Measurements from ENCODE around the gene AP3D1. TPM values are rescaled to one million over a fixed set of nuclear protein-coding genes. Genes with fewer than 3 reads are reported as not detected.

Gene AP3D1
- total RNA-seq, 2 experiments from 2014 or later = 41.8 to 41.9 TPM

- ATAC-seq (ENCODE audit: poor library complexity) (no peak), DNase-seq (no peak)
- H3K27ac Mint-ChIP-seq = no peak overlapping the region
- no peaks in the 10 kb centered on the region for H3K27me3 ChIP-seq (ENCODE audit: control insufficient read depth in 1 of 2, insufficient read depth in 2 of 2, low read length in 2 of 2)
- H3K9me3 ChIP-seq (ENCODE audit: control insufficient read depth in 1 of 2, insufficient read depth in 1 of 2, low read length in 2 of 2) = no peaks in the 10 kb centered on the region
- no peak overlapping the region for H3K4me3 Mint-ChIP-seq
- H3K27ac ChIP-seq (ENCODE audit: low read depth in 1 of 2, low read length in 2 of 2) = no peak overlapping the region
- no peaks in the 10 kb centered on the region for H3K9me3 Mint-ChIP-seq
- no peak for TF ChIP-seq CTCF (IDR thresholded peaks at IDR 0.05)
- peaks cover 92% of the 10 kb centered on the region for H3K36me3 ChIP-seq (ENCODE audit: insufficient read depth, low read length)
- intact Hi-C loops (cut with DNase I, micrococcal nuclease) = no loop called here
- no peaks in the 10 kb centered on the region for H3K27me3 Mint-ChIP-seq
- ChIA-PET POLR2A (no interaction called here), CTCF (no interaction called here)
- peaks cover 7% of the 10 kb centered on the region for H3K4me1 ChIP-seq (ENCODE audit: insufficient read depth, low read length)
- peaks cover 63% of the 10 kb centered on the region for H3K36me3 Mint-ChIP-seq (ENCODE audit: low read depth)
- no peaks in the 10 kb centered on the region for H3K4me1 Mint-ChIP-seq (ENCODE audit: low read depth)
- H3K4me3 ChIP-seq (ENCODE audit: low read length) = no peak overlapping the region
Observed at GRCh38 chr19:2117215-2117960, 34.0 kb downstream of the AP3D1 start.

GRCh38 chr19:2116507-2116906, 34.9 kb downstream of the AP3D1 start:
- peaks cover 66% of the 10 kb centered on the region for H3K36me3 Mint-ChIP-seq (ENCODE audit: low read depth)
- DNase-seq (no peak), ATAC-seq (ENCODE audit: poor library complexity) (no peak)
- H3K4me1 ChIP-seq (ENCODE audit: insufficient read depth, low read length) = peaks cover 11% of the 10 kb centered on the region
- H3K9me3 Mint-ChIP-seq = no peaks in the 10 kb centered on the region
- H3K27me3 Mint-ChIP-seq = no peaks in the 10 kb centered on the region
- CTCF ChIA-PET = no interaction called here
- intact Hi-C loops (cut with DNase I, micrococcal nuclease) = no loop called here
- no peak overlapping the region for H3K4me3 Mint-ChIP-seq
- POLR2A ChIA-PET = no interaction called here
- no peak overlapping the region for H3K27ac Mint-ChIP-seq
- no peak overlapping the region for H3K27ac ChIP-seq (ENCODE audit: low read depth in 1 of 2, low read length in 2 of 2)
- no peak overlapping the region for H3K4me3 ChIP-seq (ENCODE audit: low read length)
- H3K4me1 Mint-ChIP-seq (ENCODE audit: low read depth) = no peaks in the 10 kb centered on the region
- no peaks in the 10 kb centered on the region for H3K27me3 ChIP-seq (ENCODE audit: control insufficient read depth in 1 of 2, insufficient read depth in 2 of 2, low read length in 2 of 2)
- H3K9me3 ChIP-seq (ENCODE audit: control insufficient read depth in 1 of 2, insufficient read depth in 1 of 2, low read length in 2 of 2) = no peaks in the 10 kb centered on the region
- no peak for TF ChIP-seq CTCF (IDR thresholded peaks at IDR 0.05)
- H3K36me3 ChIP-seq (ENCODE audit: insufficient read depth, low read length) = peaks cover 92% of the 10 kb centered on the region

- ChIA-PET POLR2A (no interaction called here), CTCF (no interaction called here)
- TF ChIP-seq CTCF (IDR thresholded peaks at IDR 0.05) = no peak
- intact Hi-C loops (cut with DNase I, micrococcal nuclease) = no loop called here
- Mint-ChIP-seq H3K9me3 (no peaks in the 10 kb centered on the region), H3K4me1 (ENCODE audit: low read depth) (no peaks in the 10 kb centered on the region), H3K27ac (no peak overlapping the region), H3K4me3 (no peak overlapping the region), H3K27me3 (no peaks in the 10 kb centered on the region), H3K36me3 (ENCODE audit: low read depth) (peaks cover 60% of the 10 kb centered on the region)
- Histone ChIP-seq H3K4me1 (ENCODE audit: insufficient read depth, low read length) (peaks cover 11% of the 10 kb centered on the region), H3K9me3 (ENCODE audit: control insufficient read depth in 1 of 2, insufficient read depth in 1 of 2, low read length in 2 of 2) (no peaks in the 10 kb centered on the region), H3K27me3 (ENCODE audit: control insufficient read depth in 1 of 2, insufficient read depth in 2 of 2, low read length in 2 of 2) (no peaks in the 10 kb centered on the region), H3K36me3 (ENCODE audit: insufficient read depth, low read length) (peaks cover 92% of the 10 kb centered on the region), H3K4me3 (ENCODE audit: low read length) (no peak overlapping the region), H3K27ac (ENCODE audit: low read depth in 1 of 2, low read length in 2 of 2) (no peak overlapping the region)
- DNase-seq (no peak), ATAC-seq (ENCODE audit: poor library complexity) (no peak)
Observed at GRCh38 chr19:2115911-2116426, 35.4 kb downstream of the AP3D1 start.
